HG02678 (cell line): ENCODE results near the gene ACSM2B.
"Not testable (repeated sequence)": the region's sequence is repeated elsewhere in the genome, so short reads cannot be mapped to it uniquely, and the experiment has no call there.

ENCODE experiments used
- ATAC-seq: cut with Tn5 transposase; IDR thresholded peaks from one replicate; pipeline ENCODE4 v1.9.1; 2021; ENCODE audit warnings: mild to moderate bottlenecking, moderate library complexity; ENCODE audit not compliant: unreplicated experiment

Gene ACSM2B

DNA sequence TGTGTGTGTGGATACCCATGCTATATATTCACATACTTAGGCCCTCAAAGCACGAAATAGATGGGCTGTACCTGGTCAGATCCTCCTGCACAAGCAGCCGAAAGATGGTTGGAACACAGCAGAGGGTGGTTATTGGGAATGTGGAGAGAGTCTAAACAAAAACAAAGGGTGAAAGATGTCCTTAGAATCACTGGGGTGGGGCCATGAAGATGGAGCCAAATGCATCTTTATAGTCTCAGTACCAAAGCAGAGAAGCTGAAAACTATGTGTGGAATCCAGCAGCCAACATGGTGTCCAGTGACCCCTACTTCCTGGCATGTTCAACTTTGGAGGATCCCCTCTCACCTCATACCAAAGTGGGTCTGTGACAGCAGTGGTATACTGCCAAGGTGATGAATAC, 19.5 kb upstream of the ACSM2B start:
- not testable (repeated sequence) for ATAC-seq

DNA sequence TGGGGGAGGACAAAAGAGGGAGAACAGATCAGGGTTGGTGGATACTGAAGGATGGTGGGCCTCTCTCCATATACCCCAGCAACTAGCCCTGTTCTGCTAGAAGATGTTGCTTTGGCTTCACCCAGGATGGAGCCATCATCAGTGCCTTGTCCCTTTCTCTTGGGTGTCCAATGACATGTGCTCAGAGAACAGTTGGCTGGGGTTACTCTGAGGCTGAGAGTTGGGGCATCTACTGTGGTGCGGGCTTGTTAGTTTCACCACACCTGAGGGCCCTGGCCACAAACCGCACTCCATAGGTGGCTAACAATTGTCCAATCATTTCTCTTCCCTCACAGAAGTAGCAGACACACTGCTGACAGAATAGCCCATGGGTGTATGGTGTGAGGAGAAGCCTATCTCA, 18.9 kb upstream of the ACSM2B start:
- ATAC-seq = not testable (repeated sequence)

DNA sequence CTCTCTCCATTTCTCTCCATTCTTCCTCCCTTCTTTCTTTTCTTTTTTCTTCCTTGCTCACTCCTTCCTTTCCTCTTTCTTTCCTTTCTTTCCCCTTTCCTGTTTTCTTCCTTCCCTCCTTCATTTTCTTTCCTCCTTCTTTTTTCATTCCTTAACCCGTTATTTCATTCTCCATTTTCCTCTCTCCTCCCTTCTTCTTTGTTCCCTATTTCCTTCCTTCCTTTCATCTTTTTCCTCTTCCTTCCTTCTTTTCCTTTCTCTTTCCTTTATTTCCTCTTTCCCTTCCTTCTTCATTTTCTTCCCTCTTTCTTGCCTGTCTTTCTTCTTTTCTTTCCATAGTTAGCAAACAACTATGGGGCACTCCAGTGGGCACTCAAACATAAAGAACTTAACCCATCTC, 16.6 kb upstream of the ACSM2B start:
- ATAC-seq = not testable (repeated sequence)

DNA sequence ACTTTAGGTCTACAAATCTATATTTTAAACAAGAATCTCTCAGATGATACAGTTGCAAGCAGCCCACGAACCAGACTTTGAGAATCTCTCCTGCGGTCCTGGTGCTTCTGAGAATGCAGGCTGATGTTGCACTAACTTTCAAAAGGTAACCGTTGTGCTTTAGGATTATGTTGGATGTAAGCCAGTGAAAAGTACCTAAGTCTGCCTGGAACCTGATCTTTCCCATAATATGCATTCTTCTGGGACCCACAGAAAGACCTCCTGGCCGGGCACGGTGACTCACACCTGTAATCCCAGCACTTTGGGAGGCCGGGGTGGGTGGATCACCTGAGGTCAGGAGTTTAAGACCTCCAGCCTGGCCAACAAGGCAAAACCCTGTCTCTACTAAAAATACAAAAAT, 13.3 kb upstream of the ACSM2B start:
- ATAC-seq = not testable (repeated sequence)

DNA sequence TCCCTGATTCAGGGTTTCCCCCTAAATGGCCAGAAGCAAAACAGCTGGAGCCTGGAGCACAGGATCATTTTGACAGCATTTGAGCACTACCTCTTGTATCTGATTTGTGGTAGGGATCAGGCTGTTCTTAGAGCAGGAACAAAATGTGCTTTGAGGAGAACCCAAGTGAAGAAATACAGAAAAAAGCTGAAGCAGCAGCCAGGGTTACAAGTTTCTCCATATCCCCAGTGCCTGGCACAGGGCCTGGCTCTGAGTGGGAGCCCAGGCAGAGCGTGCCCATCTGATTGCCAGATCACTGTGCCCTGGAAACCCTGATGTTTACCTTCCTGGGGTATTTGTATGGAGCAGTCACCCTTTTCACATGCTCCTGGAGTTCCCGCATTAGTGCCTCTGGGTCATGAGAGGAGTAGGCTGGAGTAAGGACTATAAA, 11.5 kb upstream of the ACSM2B start:
- ATAC-seq = not testable (repeated sequence)

DNA sequence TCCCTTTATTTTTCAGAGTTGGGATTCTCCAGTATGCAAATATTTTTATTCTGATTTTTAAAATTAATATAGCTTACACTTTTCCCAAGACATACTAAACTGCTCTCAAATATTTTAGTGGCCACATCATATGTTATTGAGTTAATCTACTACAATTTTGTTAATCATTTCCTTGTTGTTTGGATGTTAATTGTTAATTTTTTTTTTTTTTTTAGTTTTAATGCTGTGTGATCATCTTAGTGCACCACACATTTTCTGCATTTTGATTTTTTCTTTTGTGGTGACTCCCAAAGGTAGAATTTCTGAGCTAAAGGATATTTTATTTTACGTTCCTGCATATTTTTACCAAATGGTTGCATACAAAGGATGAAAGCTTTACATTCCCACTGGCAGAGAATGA, 10.5 kb upstream of the ACSM2B start:
- ATAC-seq = not testable (repeated sequence)

DNA sequence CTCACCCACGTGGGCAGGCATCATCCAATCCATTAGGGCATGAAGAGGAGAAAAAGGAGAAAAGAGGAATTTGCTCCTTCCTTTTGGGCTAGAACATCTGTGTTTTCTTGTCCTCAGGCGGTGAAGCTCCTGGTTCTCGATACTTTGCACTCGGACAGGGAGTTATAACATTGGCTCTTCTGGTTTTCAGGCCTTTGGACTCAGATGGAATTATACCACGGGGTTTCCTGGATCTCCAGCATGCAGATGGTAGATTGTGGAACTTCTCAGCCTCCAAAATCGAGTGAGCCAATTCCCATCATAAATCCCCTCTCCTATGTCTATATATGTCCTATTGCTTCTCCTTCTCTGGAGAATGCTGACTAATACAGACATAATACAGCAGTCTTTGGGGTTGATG, 9.9 kb upstream of the ACSM2B start:
- not testable (repeated sequence) for ATAC-seq

DNA sequence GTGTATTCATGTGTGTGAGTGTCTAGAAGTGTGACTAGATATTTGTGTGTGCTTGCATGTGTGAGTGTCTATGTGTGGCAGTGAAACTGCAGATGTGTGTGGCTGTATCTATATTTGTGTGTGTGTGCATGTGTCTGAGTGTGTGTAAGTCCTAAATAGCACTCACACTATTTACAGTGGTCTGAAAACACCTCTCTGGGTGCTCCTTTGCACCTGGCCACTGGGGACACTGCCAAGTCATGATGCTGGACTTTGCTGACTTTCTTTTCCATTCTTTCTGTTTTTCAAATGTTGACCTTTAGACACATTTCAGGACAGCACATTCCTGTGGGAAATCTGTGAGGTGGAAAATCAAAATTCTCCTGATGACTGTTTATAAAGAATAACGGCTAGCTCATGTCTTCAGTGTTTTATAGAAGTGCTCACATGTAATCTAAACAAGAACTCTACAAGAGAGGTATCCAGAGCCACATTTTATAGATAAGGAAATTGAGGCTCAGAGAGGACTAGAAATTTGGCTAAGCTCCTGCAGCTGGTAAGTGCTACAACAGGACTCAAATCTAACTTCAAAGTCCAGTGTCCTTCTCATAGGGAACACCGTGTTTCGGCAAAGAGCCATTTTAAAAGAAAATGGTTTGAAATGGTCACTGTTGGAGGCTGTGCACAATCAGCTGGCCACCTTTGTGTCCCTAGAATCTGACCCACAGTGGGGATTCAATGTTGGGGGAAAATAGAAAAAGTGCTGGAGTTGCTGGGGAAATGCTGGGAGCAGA, 4.5 kb upstream of the ACSM2B start:
- ATAC-seq = not testable (repeated sequence)

DNA sequence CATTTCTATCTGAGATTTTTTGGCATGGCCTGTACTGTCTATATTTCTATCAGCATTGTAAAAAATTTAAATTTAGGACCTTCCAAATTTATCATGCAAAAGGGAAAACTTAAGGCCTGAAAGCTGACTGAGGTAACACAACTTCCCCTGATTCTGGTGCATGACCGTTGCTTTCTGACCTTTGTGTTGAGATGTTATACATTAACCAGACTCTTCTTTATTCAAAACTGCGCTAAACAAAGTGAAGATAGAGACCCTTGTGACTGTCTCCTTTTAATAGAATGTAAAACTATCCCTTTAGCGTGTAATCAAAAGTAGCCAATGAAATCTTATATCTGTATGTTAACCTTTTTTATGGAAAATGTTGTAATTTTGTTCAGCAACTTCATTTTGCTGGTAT, 1.9 kb upstream of the ACSM2B start:
- ATAC-seq = not testable (repeated sequence)

DNA sequence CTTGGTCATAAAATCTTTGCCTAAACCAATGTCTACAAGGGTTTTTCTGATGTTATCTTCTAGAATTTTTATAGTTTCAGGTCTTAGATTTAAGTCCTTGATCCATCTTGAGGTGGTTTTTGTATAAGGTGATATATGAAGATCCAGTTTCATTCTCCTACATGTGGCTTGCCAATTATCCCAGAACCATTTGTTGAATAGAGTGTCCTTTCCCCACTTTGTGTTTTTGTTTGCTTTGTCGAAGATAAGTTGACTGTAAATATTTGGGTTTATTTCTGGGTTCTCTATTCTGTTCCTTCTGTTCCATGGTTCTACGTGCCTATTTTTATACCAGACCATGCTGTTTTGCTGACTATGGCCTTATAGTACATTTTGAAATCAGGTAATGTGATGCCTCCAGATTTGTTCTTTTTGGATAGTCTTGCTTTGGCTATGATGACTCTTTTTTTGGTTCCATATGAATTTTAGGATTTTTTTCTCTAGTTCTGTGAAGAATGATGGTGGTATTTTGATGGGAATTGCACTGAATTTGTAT, 7.0 kb downstream of the ACSM2B start:
- not testable (repeated sequence) for ATAC-seq

DNA sequence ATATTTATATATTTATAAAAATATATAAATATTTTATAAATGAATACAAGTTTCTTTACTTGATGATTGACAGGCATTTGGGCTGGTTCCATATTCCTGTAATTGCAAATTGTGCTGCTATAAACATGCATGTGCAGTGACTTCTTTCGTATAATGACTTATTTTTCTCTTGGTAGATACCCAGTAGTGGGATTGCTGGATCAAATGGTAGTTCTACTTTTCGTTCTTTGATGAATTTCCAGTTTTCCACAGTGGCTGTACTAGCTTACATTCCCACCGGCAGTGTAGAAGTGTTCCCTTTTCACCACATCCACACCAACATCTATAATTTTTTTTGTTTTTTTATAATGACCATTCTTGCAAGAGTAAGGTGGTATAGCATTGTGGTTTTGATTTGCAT, 7.8 kb downstream of the ACSM2B start:
- ATAC-seq = no peak

DNA sequence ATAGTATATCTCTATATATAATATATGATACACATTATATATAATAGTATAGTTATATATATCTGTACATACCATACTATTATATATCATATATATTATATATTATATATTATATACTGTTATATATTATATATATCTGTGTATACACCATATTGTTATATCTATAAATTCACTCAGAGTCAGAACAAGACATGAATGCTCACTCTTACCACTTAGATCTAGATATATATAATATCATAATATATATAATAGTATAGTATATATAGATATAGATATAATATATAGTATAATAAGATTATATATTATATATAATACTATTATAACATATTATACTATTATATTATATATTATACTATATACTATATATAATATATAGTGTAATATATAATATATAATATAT, 9.3 kb downstream of the ACSM2B start:
- no peak for ATAC-seq

DNA sequence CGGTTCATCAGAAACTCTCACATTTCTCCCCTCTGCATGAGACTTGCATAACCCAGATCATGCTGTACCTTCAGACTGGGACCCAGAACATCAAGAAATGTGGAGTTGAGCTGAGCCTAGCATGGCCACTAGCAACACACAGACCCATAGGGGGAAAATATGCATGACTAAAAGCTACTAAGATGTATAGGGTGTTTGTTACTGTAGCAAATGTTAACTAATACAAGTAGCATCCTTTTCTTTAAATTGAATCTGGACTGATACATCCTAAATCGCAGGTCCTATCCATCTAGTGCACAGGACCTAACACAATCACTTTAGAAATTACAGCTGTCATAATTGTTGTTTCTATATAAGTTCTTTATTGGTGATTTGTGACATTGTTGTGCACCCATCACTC, 10.8 kb downstream of the ACSM2B start:
- ATAC-seq = not testable (repeated sequence)

DNA sequence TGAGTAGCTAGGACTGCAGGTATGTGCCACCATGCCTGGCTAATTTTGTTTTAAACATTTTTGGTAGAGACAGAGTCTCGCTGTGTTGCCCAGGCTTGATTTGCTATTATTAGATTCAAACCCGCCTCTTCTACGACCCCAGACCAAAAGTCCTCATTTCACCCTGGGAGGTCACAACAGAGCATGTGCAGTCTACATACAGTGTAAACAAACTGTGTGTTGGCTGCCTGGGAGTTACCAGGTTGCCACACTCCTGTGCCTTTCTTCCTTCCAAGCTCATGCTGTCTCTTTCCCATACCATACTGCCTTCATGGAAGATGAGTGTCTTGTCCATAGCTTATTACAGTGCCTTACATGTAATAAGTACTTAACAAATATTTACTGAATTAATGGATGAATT, 11.9 kb downstream of the ACSM2B start:
- ATAC-seq = not testable (repeated sequence)

DNA sequence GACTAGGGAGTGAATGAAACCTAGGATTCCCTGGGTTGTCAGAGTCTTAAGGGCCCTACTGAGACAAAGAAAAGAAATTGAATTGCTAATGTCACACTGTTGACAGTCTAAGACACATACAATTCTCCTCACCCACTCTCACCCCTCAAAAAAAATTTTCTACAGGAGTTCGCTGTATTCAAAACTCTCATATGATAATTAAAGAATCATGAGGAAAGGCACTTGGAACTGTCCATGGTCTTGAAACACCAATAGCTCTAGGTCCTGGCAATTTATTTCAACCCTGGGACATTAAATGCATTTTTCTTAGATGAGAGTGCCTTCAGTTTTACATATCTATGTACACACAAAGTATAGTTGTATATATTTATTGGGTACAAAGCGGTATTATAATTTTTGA, 20.5 kb downstream of the ACSM2B start:
- not testable (repeated sequence) for ATAC-seq

DNA sequence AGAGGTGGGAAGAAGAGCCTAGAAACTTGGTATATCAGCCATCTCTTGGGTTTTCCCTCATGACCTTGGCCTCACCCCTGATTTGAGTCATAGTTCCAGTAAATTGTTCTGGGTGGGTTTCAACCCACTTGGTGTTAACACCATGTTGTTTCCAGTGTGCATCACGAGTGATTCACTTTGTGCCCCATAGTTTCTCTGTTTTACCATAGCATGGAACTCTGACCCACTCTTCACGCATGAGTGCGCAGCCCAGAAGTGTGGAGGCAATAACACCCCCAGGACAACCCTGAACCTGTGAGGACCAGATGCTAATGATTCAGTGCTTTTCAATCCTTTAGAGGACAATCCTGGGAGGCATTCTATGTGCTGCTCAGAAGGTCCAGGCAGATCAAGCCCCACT, 21.5 kb downstream of the ACSM2B start:
- ATAC-seq = not testable (repeated sequence)

DNA sequence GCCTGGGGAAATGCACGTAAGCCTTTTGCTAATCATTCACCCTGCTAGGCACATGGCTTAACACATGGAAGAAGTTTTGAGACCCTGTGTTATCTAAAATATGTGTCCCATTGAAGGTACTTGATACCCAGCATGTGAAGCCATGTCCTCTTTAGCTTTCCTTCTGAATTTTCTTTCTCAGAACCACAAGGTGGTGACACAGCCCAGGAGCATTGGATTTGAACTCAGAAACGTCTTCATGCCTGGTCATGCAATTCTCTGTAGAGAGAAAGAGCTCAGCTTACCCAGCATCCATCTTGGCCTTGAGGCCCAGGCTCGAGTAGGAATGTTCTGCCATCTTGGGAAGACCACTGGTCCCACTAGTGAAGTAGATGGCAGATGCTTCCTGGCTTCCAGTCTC, 22.7 kb downstream of the ACSM2B start:
- ATAC-seq = not testable (repeated sequence)

DNA sequence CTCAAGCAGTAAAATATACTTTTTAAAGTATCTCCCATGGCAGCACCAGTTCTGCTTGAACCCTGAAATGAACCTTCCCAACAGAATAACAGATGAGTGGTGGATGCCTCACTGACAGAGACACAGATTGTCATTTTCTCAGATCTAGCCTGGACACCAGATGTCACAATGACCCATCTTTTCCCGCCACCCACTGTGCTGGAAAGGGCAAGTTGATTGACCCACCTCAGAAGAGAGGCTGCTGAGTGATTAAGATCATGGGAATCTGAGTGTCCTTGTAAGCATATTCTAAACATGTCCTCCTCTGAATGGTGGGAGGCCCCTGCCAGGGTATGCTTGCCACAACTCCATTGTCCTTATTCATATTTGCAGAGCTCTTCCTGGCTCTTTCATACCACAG, 29.2 kb downstream of the ACSM2B start:
- ATAC-seq = not testable (repeated sequence)

DNA sequence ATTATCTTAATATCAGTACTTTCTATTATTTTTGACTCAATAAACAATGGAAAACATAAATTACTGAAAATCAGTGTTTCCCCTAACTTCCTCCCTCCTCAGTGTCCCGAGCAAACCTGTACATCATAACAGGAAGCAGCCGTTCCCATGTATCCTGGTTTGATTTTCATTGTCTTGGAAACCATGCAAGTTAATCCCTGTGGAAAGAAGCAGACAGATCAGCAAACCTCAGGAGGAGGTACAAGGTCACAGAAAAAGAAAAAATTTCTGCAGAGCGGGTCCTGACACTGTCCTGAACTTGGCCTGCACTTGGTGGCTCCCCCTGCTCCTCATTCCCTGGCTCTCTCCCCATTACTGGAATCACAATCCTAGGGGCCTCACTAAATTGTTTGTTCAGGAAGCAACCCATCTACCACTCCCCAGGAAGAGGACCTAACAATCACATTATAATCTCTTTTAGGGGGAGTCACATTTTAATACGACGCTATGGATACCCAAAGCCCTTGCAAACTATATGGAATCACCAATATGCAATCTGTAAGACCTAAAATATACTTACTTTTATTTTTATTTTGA, 29.8 kb downstream of the ACSM2B start:
- not testable (repeated sequence) for ATAC-seq

DNA sequence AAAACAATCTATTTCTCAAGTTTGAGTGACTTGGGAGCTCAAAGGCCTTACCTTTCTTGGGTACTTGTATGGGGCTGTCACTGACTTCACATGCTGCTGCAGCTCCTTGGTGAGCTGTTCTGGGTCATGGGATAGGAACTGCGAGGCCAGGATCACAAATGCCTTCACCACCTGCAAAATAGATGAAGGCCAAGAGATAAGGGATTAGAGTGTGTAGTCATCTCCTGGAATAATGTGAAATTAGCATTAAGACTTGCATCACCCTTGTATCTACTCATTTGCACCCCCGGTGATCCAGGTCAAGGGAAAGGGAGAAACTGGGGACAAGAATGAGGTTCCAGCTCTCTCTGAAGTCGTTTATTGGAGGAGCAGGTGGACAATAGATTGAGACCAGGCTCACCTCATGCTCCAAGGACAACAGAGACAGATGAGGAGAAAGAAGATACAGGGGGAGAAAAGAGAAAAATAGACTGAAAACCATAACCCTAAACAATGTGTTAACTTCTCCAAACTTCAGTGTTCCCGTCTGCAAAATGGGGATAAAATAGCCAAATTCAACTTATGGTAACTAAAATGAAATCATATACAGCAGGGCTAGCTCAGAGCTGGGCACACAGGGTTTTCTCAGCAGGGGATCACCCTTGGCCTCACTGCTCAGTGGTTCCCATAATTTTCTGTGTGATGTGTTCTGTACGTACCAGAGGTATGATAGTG, 35.4 kb downstream of the ACSM2B start:
- ATAC-seq = not testable (repeated sequence)

DNA sequence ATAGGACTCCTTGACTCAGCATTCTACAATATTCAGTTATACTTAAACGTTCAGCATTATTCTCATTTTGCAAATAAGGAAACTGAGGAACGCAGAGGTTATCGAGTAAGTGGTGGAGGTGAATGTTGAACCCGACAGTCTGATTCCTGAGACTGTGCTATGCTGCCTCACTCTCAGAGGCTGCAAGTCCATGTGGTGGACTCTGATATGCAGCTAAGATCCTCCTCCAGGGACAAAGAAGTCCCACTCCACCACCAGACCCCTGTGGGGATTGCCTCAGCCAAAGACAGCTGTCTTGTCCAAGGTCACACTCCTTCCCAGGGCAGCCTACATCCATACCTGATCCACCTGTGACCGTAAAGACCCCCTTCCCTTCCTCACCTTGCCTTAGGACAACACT, 37.5 kb downstream of the ACSM2B start:
- ATAC-seq = no peak

DNA sequence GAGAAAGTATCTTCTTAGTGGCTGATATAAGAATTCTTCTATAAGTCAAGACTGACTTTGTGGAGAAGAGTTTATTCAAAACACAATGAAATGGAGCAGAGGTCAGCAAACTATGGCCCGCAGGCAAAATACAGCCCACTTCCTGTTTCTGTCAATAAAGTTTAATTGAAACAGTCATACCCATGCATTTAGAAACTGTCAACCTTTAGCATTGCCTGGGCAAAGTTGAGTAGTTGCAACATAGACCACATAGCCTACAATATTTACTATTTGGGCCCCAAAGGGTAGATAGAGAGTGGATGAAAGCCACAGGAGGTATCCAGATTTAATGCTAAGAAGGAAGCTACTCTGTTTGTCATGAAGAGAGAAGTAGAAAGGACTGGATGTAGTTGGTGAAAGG, 38.0 kb downstream of the ACSM2B start:
- ATAC-seq = no peak
